K562 (cell line): ENCODE measurements around the gene CLIC2. TPM values are rescaled to one million over a fixed set of nuclear protein-coding genes. Genes with fewer than 3 reads are reported as not detected.

Source experiments
- ATF4 ChIP-seq: fragments of 450-650 bp; formaldehyde crosslinking; IDR thresholded peaks from 2 replicates; pipeline ENCODE4 v1.4.0; 2022; ENCODE audit warnings: mild to moderate bottlenecking, moderate library complexity
- ATF7 ChIP-seq: fragments of 450-650 bp; IDR thresholded peaks from 2 replicates; pipeline ENCODE4 v1.7.1; 2014; ENCODE audit warnings: mild to moderate bottlenecking, moderate library complexity
- C11orf30 ChIP-seq: fragments of 450-650 bp; IDR thresholded peaks from 2 replicates; pipeline ENCODE4 v1.6.1; 2016; ENCODE audit warnings: low read depth, mild to moderate bottlenecking
- CCNT2 ChIP-seq: IDR thresholded peaks from 2 replicates; pipeline ENCODE4 v1.6.1; 2011; ENCODE audit warnings: borderline replicate concordance, low read depth, mild to moderate bottlenecking, moderate library complexity, mixed read lengths, low read length; ENCODE audit not compliant: insufficient read length; ENCODE audit errors: extremely low read depth
- EZH2 ChIP-seq: IDR thresholded peaks from 2 replicates; pipeline ENCODE4 v1.6.1; 2012; ENCODE audit warnings: low read depth, mild to moderate bottlenecking, inconsistent platforms, low read length, borderline replicate concordance
- HNRNPLL ChIP-seq: fragments of 200-400 bp; formaldehyde crosslinking; IDR thresholded peaks from 2 replicates; pipeline ENCODE4 v1.6.1; 2017; ENCODE audit warnings: low read length, low read depth, mild to moderate bottlenecking; ENCODE audit not compliant: poor library complexity, severe bottlenecking
- IFI16 ChIP-seq: fragments of 250-450 bp; sonication (Bioruptor Pico); IDR thresholded peaks from 2 replicates; pipeline ENCODE4 v2.1.2; 2022; ENCODE audit warnings: mild to moderate bottlenecking, inconsistent platforms
- MEF2D ChIP-seq: conservative IDR thresholded peaks from 2 replicates; pipeline ENCODE4 v1.6.1; 2016; ENCODE audit warnings: low read depth, missing genetic modification characterization, missing compliant biosample characterization
- NONO ChIP-seq, 2 experiments: fragments of 200-400 bp in 1 of 2; fragments of 450-650 bp in 1 of 2; formaldehyde crosslinking in 1 of 2; IDR thresholded peaks; 2 replicates each; pipeline ENCODE4 v1.6.1; 2017; ENCODE audit warnings: low read depth in 2 of 2, mild to moderate bottlenecking in 2 of 2, moderate library complexity in 2 of 2, low read length in 1 of 2
- POLR2B ChIP-seq: fragments of 450-650 bp; IDR thresholded peaks from 2 replicates; pipeline ENCODE4 v1.6.1; 2018; ENCODE audit warnings: low read depth; ENCODE audit not compliant: partially characterized antibody
- SAP30 ChIP-seq: fragments of 200-600 bp; sonication (generic); IDR thresholded peaks from 2 replicates; pipeline ENCODE4 v1.6.1; 2012; ENCODE audit warnings: borderline replicate concordance, low read depth, mild to moderate bottlenecking, moderate library complexity, low read length, control low read depth, inconsistent platforms; ENCODE audit not compliant: insufficient read depth, poor library complexity, severe bottlenecking
- SMAD4 ChIP-seq: fragments of 250-450 bp; sonication (Bioruptor Pico); conservative IDR thresholded peaks from 2 replicates; pipeline ENCODE4 v1.8.0; 2021; ENCODE audit warnings: inconsistent platforms, mild to moderate bottlenecking, moderate library complexity
- SP1 ChIP-seq: sonication (generic); formaldehyde crosslinking; IDR thresholded peaks from 2 replicates; pipeline ENCODE4 v1.8.1; 2022; ENCODE audit warnings: mild to moderate bottlenecking, missing genetic modification reagents
- TSC22D4 ChIP-seq: fragments of 450-650 bp; IDR thresholded peaks from 2 replicates; pipeline ENCODE4 v1.6.1; 2016; ENCODE audit warnings: missing genetic modification characterization, missing biosample characterization, control low read depth
- ZC3H11A ChIP-seq: IDR thresholded peaks from 2 replicates; pipeline ENCODE4 v1.6.1; 2012; ENCODE audit warnings: low read depth, low read length, improper control_type of control experiment
- ZHX1 ChIP-seq: fragments of 150-350 bp; conservative IDR thresholded peaks from 2 replicates; pipeline ENCODE4 v1.6.1; 2014; ENCODE audit warnings: low read length
- ZNF263 ChIP-seq: sonication (generic); formaldehyde crosslinking; IDR thresholded peaks from 2 replicates; pipeline ENCODE4 v1.8.0; 2022; ENCODE audit warnings: mild to moderate bottlenecking, missing genetic modification reagents, borderline replicate concordance
- polyA plus RNA-seq, 8 experiments: library from polyadenylated mRNA; depleted of rRNA in 4 of 8; stranded (reverse) in 5 of 8; unstranded in 3 of 8; fragments of >200 nt; fragmentation: Nextera tagmentation in 2 of 8; fragmentation: Illumina TruSeq in 1 of 8; extraction: Ambion mirVana in 2 of 8; extraction: Trizol in 1 of 8; gene quantifications; 2 replicates each; pipeline versions ENCODE4 v1.2.1 to v1.2.3, GENCODE V29; 2011 to 2014; ENCODE audit warnings: inconsistent platforms in 1 of 8, missing spikeins in 1 of 8
- total RNA-seq, 7 experiments: library from RNA; depleted of rRNA in 6 of 7; stranded (reverse); fragments of >200 nt in 6 of 7; fragmentation: Illumina TruSeq in 2 of 7; extraction: Trizol in 2 of 7; gene quantifications; 2 replicates each; pipeline versions ENCODE4 v1.2.1 to v1.2.3, GENCODE V29; 2011 to 2021; ENCODE audit warnings: low replicate concordance in 1 of 7
- TF ChIP-seq, protein P1 (sequence below): sonication (generic); formaldehyde crosslinking; IDR thresholded peaks from 2 replicates; pipeline ENCODE4 v1.8.0; 2022; ENCODE audit warnings: mild to moderate bottlenecking, low read depth, missing genetic modification reagents

Gene CLIC2
- total and polyA plus RNA-seq, 9 of the 15 experiments (the other 6 are each of a cell fraction or from before 2014, with no cell fraction given) = 37.0 to 83.7 (median 74.7) TPM

DNA sequence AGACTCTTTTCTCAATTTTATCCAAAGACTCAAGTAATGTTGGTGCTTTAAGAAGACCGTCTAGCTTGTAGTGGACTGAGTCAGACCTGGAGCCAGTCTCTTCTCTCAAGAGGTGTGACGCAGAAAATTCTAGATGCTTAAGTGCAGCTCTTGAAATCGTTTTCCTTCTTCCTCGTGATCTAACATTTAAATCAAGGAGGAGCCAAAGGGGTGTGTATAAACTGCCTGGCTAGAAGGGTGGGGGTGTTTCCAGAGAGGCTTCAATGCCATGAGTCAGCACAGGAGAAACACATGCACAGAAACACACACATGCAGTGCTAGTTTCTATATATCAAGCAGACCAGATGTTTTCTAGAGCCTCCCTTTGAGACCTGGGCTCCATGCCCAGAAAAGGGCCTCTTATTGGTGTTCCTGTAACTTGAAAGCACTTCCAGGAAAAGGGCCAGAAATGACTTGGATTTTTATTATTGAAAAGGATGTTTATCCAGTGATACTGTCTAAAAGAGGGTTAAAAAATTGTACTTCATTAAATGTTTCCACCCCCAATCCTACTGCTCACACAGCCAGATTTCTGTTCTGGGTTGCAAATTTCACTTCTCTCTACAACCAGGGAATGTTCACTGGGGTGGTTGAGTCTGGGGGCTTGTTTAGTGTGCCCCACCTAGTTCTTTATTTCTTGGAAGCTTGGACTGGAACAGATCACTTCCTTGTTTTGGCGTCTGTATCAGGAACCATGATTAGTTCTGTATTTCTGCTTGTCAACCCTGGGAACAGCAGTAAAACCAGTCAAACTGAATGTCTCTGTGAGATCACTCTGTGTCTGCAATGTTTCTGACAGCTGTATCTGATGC, at the start of gene CLIC2 (continued):
- TF ChIP-seq ATF7 = peak; percentile 71; the same call in 1 of the 2 replicates
- TF ChIP-seq POLR2B = peak; percentile 51
- no peak for TF ChIP-seq MEF2D (tag)
- TF ChIP-seq NONO (IDR thresholded peaks at IDR 0.05; ENCODE audit: low read depth in 2 of 2, low read length in 1 of 2) = no peak
- TF ChIP-seq SMAD4 (CRISPR knock-in tag) = no peak
- TF ChIP-seq TSC22D4 = no peak
- TF ChIP-seq HNRNPLL = no peak
- no peak for TF ChIP-seq ZNF263 (CRISPR knock-in tag)
- TF ChIP-seq SP1 (CRISPR knock-in tag) = peak; percentile 59; the same call in 1 of the 2 replicates
- TF ChIP-seq SAP30 = no peak
- TF ChIP-seq EZH2 = no peak
- TF ChIP-seq, protein P1, sequence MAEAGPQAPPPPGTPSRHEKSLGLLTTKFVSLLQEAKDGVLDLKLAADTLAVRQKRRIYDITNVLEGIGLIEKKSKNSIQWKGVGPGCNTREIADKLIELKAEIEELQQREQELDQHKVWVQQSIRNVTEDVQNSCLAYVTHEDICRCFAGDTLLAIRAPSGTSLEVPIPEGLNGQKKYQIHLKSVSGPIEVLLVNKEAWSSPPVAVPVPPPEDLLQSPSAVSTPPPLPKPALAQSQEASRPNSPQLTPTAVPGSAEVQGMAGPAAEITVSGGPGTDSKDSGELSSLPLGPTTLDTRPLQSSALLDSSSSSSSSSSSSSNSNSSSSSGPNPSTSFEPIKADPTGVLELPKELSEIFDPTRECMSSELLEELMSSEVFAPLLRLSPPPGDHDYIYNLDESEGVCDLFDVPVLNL (CRISPR knock-in tag) = no peak
- no peak for TF ChIP-seq ZC3H11A
- peak; percentile 94 for TF ChIP-seq C11orf30
- peak; percentile 26 for TF ChIP-seq CCNT2
- no peak for TF ChIP-seq ATF4 (CRISPR knock-in tag)
- no peak for TF ChIP-seq ZHX1
- TF ChIP-seq IFI16 (CRISPR knock-in tag) = no peak
